DND-41 (cell line): ENCODE data around the gene STXBP5.

ENCODE experiments used
- EZH2 ChIP-seq: IDR thresholded peaks from 3 replicates; pipeline ENCODE4 v1.6.1; 2012; ENCODE audit warnings: borderline replicate concordance, low read depth, mild to moderate bottlenecking, moderate library complexity, low read length, inconsistent platforms; ENCODE audit not compliant: severe bottlenecking
- TF ChIP-seq, protein P1 (sequence below): IDR thresholded peaks from 2 replicates; pipeline ENCODE4 v1.5.1; 2012; ENCODE audit warnings: borderline replicate concordance, low read length, moderate library complexity, mild to moderate bottlenecking; ENCODE audit not compliant: poor library complexity, severe bottlenecking; ENCODE audit errors: extremely low read depth

DNA sequence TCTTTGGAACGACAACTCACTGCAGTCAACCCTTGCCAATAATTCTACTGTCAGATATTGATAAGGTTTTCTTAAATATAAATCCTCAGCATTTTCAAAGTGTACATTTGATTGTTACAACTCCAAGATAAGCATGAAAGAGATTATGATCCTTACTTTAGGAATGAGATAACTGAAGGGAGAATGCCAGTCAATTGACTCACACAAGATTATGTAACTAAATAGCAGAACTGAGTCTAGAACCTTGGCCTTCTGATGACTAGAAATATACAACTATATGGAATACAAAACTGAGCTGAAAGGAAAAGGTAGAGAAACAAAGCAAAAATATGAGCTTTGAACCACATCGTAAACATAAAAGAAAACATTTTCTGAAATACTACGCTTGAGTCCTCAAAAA lies 26.9 kb upstream of the STXBP5 start:
- TF ChIP-seq, protein P1, sequence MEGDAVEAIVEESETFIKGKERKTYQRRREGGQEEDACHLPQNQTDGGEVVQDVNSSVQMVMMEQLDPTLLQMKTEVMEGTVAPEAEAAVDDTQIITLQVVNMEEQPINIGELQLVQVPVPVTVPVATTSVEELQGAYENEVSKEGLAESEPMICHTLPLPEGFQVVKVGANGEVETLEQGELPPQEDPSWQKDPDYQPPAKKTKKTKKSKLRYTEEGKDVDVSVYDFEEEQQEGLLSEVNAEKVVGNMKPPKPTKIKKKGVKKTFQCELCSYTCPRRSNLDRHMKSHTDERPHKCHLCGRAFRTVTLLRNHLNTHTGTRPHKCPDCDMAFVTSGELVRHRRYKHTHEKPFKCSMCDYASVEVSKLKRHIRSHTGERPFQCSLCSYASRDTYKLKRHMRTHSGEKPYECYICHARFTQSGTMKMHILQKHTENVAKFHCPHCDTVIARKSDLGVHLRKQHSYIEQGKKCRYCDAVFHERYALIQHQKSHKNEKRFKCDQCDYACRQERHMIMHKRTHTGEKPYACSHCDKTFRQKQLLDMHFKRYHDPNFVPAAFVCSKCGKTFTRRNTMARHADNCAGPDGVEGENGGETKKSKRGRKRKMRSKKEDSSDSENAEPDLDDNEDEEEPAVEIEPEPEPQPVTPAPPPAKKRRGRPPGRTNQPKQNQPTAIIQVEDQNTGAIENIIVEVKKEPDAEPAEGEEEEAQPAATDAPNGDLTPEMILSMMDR = no peak
- TF ChIP-seq EZH2 = no peak
